H9 (cell line): Measurements from ENCODE around the gene ART4. TPM values are rescaled to one million over a fixed set of nuclear protein-coding genes. Genes with fewer than 3 reads are reported as not detected.

ENCODE experiments used
- DNase-seq: peaks from one replicate; pipeline ENCODE4 v3.0.0-alpha.2; 2017
- H2AFZ ChIP-seq: one replicate; pipeline ENCODE4 v1.6.1; 2013; ENCODE audit warnings: mild to moderate bottlenecking, low read length, control low read depth, moderate library complexity
- H2AK5ac ChIP-seq: 2 replicates; pipeline ENCODE4 v1.6.1; 2013; ENCODE audit warnings: low read length, control low read depth, mixed read lengths; ENCODE audit not compliant: insufficient read length
- H2BK120ac ChIP-seq: one replicate; pipeline ENCODE4 v1.6.1; 2013; ENCODE audit warnings: low read depth, mild to moderate bottlenecking, low read length, control low read depth, inconsistent platforms; ENCODE audit not compliant: poor library complexity, severe bottlenecking
- H2BK12ac ChIP-seq: 2 replicates; pipeline ENCODE4 v1.6.1; 2013; ENCODE audit warnings: low read length, control low read depth, mixed read lengths, low read depth; ENCODE audit not compliant: insufficient read length
- H2BK15ac ChIP-seq: 2 replicates; pipeline ENCODE4 v1.6.1; 2013; ENCODE audit warnings: low read depth, low read length, control low read depth
- H2BK20ac ChIP-seq: one replicate; pipeline ENCODE4 v1.6.1; 2013; ENCODE audit warnings: low read depth, mild to moderate bottlenecking, low read length, control low read depth, inconsistent platforms; ENCODE audit not compliant: poor library complexity, severe bottlenecking
- H2BK5ac ChIP-seq: 2 replicates; pipeline ENCODE4 v1.6.1; 2013; ENCODE audit warnings: low read length, control low read depth, mixed read lengths; ENCODE audit not compliant: insufficient read length
- H3K14ac ChIP-seq: 2 replicates; pipeline ENCODE4 v1.6.1; 2013; ENCODE audit warnings: low read length, control low read depth; ENCODE audit not compliant: insufficient read depth
- H3K18ac ChIP-seq: 2 replicates; pipeline ENCODE4 v1.6.1; 2013; ENCODE audit warnings: low read depth, mild to moderate bottlenecking, mixed read lengths, low read length, control low read depth; ENCODE audit not compliant: insufficient read length
- H3K23ac ChIP-seq: 2 replicates; pipeline ENCODE4 v1.6.1; 2013; ENCODE audit warnings: low read length, control low read depth, mixed read lengths, low read depth; ENCODE audit not compliant: insufficient read length
- H3K23me2 ChIP-seq: 2 replicates; pipeline ENCODE4 v1.6.1; 2013; ENCODE audit warnings: low read depth, mild to moderate bottlenecking, mixed read lengths, low read length, control low read depth; ENCODE audit not compliant: insufficient read length, poor library complexity, severe bottlenecking
- H3K27ac ChIP-seq: 2 replicates; pipeline ENCODE4 v1.5.1; 2013; ENCODE audit warnings: low read length, control low read depth, mixed read lengths, low read depth; ENCODE audit not compliant: insufficient read length
- H3K27me3 ChIP-seq: 2 replicates; pipeline ENCODE4 v1.6.1; 2013; ENCODE audit warnings: low read length, control low read depth, inconsistent platforms; ENCODE audit not compliant: insufficient read depth
- H3K4ac ChIP-seq: 2 replicates; pipeline ENCODE4 v1.6.1; 2013; ENCODE audit warnings: low read depth, mild to moderate bottlenecking, control low read depth, inconsistent platforms, low read length, moderate library complexity
- H3K4me1 ChIP-seq: 2 replicates; pipeline ENCODE4 v1.6.1; 2013; ENCODE audit warnings: low read length, control low read depth, inconsistent platforms; ENCODE audit not compliant: insufficient read depth
- H3K4me2 ChIP-seq: 2 replicates; pipeline ENCODE4 v1.6.1; 2013; ENCODE audit warnings: low read length, control low read depth, mixed read lengths; ENCODE audit not compliant: insufficient read length, insufficient read depth
- H3K56ac ChIP-seq: 2 replicates; pipeline ENCODE4 v1.6.1; 2013; ENCODE audit warnings: low read depth, mild to moderate bottlenecking, mixed read lengths, low read length, control low read depth; ENCODE audit not compliant: insufficient read length
- H3K79me1 ChIP-seq: 2 replicates; pipeline ENCODE4 v1.6.1; 2013; ENCODE audit warnings: low read depth, mild to moderate bottlenecking, moderate library complexity, low read length, control low read depth, inconsistent platforms; ENCODE audit not compliant: insufficient read depth, poor library complexity, severe bottlenecking
- H3K79me2 ChIP-seq: 2 replicates; pipeline ENCODE4 v1.6.1; 2013; ENCODE audit warnings: low read length, control low read depth, inconsistent platforms; ENCODE audit not compliant: insufficient read depth
- H3K9ac ChIP-seq: 2 replicates; pipeline ENCODE4 v1.6.1; 2013; ENCODE audit warnings: low read length, control low read depth, mixed read lengths; ENCODE audit not compliant: insufficient read length; ENCODE audit errors: extremely low read depth
- H3K9me3 ChIP-seq: one replicate; pipeline ENCODE4 v1.6.1; 2013; ENCODE audit warnings: low read depth, low read length, inconsistent platforms; ENCODE audit not compliant: control insufficient read depth
- H3T11ph ChIP-seq: one replicate; pipeline ENCODE4 v1.6.1; 2013; ENCODE audit warnings: mild to moderate bottlenecking, low read length, control low read depth, inconsistent platforms
- H4K20me1 ChIP-seq: one replicate; pipeline ENCODE4 v1.6.1; 2013; ENCODE audit not compliant: control insufficient read depth, insufficient read length, insufficient read depth
- H4K5ac ChIP-seq: 2 replicates; pipeline ENCODE4 v1.6.1; 2013; ENCODE audit warnings: low read depth, mild to moderate bottlenecking, mixed read lengths, low read length, control low read depth; ENCODE audit not compliant: insufficient read length
- H4K8ac ChIP-seq: replicated peaks from 2 replicates; pipeline ENCODE4 v1.6.1; 2013; ENCODE audit warnings: low read length, control low read depth, mixed read lengths, low read depth; ENCODE audit not compliant: insufficient read length
- H4K91ac ChIP-seq: 2 replicates; pipeline ENCODE4 v1.6.1; 2013; ENCODE audit warnings: low read depth, mild to moderate bottlenecking, moderate library complexity, mixed read lengths, low read length, control low read depth; ENCODE audit not compliant: insufficient read length
- H3K27ac Mint-ChIP-seq, 3 experiments: 2 replicates in 2 of 3; 3 replicates in 1 of 3; pipeline ENCODE4 v1.8.0; 2020 to 2021; ENCODE audit warnings: mixed read lengths in 3 of 3, mild to moderate bottlenecking in 1 of 3, moderate library complexity in 1 of 3
- H3K27me3 Mint-ChIP-seq: 2 replicates; pipeline ENCODE4 v1.8.0; 2021; ENCODE audit warnings: low read depth, mild to moderate bottlenecking, moderate library complexity, mixed read lengths
- H3K36me3 Mint-ChIP-seq, 3 experiments: 2 replicates in 2 of 3; 3 replicates in 1 of 3; pipeline ENCODE4 v1.8.0; 2020 to 2021; ENCODE audit warnings: low read depth in 3 of 3, mixed read lengths in 3 of 3; ENCODE audit not compliant: insufficient read depth in 1 of 3
- H3K4me1 Mint-ChIP-seq, 2 experiments: 2 replicates each; pipeline ENCODE4 v1.8.0; 2020; ENCODE audit warnings: mixed read lengths in 2 of 2
- H3K4me3 Mint-ChIP-seq, 2 experiments: 2 replicates in 1 of 2; 3 replicates in 1 of 2; pipeline ENCODE4 v1.8.0; 2020 to 2021; ENCODE audit warnings: mild to moderate bottlenecking in 2 of 2, mixed read lengths in 2 of 2, moderate library complexity in 1 of 2
- H3K9me3 Mint-ChIP-seq, 2 experiments: 2 replicates in 1 of 2; 3 replicates in 1 of 2; pipeline ENCODE4 v1.8.0; 2020; ENCODE audit warnings: mild to moderate bottlenecking in 2 of 2, mixed read lengths in 2 of 2, moderate library complexity in 1 of 2
- CTCF ChIP-seq: fragments of 200-600 bp; sonication (generic); conservative IDR thresholded peaks from 3 replicates; pipeline ENCODE4 v1.8.0; 2021; ENCODE audit warnings: antibody characterized with exemption, mild to moderate bottlenecking
- total RNA-seq: library from RNA; stranded (reverse); gene quantifications from 2 replicates; pipeline ENCODE4 v1.2.1, GENCODE V29; 2021

ART4 gene
- total RNA-seq, 1 experiment from 2014 or later, result not detected

DNA sequence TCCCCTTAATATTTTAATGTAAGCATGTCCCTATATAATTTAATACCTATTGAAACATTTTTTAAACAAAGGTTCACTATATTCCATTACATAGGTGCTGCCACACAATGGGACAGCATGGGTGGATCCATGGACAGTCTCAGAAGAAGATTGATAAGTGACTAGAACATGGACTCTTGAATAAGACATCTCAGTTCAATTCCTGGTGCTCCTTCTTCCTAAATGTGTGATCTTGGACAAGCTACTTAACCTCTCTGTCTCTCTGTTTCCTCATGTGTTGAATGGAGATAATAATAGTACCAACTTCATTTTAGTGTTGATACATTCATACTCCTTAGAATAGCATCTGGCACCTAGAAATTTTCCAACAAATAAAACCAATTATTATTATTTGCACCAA lies 1.1 kb upstream of the ART4 start:
- Histone ChIP-seq H3K79me1 (no peaks in the 10 kb centered on the region), H4K5ac (no peak overlapping the region), H3K79me2 (no peaks in the 10 kb centered on the region), H3K27me3 (no peaks in the 10 kb centered on the region; the same call in 1 of the 2 replicates), H4K20me1 (no peaks in the 10 kb centered on the region), H3K56ac (no peak overlapping the region), H2AK5ac (no peak overlapping the region), H3K14ac (no peak overlapping the region), H3K4me1 (no peaks in the 10 kb centered on the region), H2BK120ac (no peak overlapping the region), H2BK12ac (no peak overlapping the region), H3K4ac (no peak overlapping the region), H3K23me2 (no peaks in the 10 kb centered on the region), H4K91ac (no peak overlapping the region), H3K27ac (no peak overlapping the region), H2BK20ac (no peak overlapping the region), H3K9ac (no peak overlapping the region), H3K9me3 (no peaks in the 10 kb centered on the region), H2BK15ac (no peak overlapping the region), H2AFZ (no peak overlapping the region), H4K8ac (no peak overlapping the region), H2BK5ac (no peak overlapping the region), H3K23ac (no peak overlapping the region), H3T11ph (no peak overlapping the region), H3K18ac (no peak overlapping the region), H3K4me2 (no peak overlapping the region)
- no peaks in the 10 kb centered on the region for H3K27me3 Mint-ChIP-seq
- TF ChIP-seq CTCF, result no peak
- peaks cover 0 to 4% (median 0%) of the 10 kb centered on the region in 3 experiments; a peak in 1 of 7 replicates for H3K36me3 Mint-ChIP-seq
- H3K4me1 Mint-ChIP-seq, result peaks cover 2 to 3% of the 10 kb centered on the region in 2 experiments; a peak in 1 of 4 replicates
- H3K27ac Mint-ChIP-seq, result no peak overlapping the region
- no peak for DNase-seq
- no peak overlapping the region for H3K4me3 Mint-ChIP-seq
- H3K9me3 Mint-ChIP-seq, result peaks cover 1 to 2% of the 10 kb centered on the region in 2 experiments; a peak in 3 of 5 replicates
